ENCODE data around the gene WDR64.

DNA sequence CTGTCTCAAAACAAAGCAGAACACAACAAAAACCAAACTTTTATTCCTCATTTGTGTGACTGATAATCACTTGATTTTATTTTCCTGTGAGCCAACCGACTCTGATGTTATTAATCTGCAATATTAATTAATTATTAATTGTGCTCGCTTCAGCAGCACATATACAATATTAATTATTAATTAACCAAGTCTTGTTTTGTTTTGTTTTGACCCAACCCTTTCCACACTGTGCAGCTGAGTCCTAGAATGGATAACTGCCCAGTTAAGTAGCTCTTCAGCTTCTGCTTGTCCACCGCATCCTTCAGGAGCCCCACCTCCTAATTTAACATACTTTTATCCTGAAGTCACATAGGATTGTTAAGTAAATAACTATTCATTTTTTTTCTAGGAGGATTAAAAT, 148.6 kb downstream of the WDR64 start:
- TF ChIP-seq, protein P1, sequence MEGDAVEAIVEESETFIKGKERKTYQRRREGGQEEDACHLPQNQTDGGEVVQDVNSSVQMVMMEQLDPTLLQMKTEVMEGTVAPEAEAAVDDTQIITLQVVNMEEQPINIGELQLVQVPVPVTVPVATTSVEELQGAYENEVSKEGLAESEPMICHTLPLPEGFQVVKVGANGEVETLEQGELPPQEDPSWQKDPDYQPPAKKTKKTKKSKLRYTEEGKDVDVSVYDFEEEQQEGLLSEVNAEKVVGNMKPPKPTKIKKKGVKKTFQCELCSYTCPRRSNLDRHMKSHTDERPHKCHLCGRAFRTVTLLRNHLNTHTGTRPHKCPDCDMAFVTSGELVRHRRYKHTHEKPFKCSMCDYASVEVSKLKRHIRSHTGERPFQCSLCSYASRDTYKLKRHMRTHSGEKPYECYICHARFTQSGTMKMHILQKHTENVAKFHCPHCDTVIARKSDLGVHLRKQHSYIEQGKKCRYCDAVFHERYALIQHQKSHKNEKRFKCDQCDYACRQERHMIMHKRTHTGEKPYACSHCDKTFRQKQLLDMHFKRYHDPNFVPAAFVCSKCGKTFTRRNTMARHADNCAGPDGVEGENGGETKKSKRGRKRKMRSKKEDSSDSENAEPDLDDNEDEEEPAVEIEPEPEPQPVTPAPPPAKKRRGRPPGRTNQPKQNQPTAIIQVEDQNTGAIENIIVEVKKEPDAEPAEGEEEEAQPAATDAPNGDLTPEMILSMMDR (conservative IDR thresholded peaks at IDR 0.05; ENCODE audit: low read depth in 2 of 2), result no peak
- no peak for TF ChIP-seq EZH2phosphoT487 (IDR thresholded peaks at IDR 0.05; ENCODE audit: unreplicated experiment)
- no peak for TF ChIP-seq ZNF331 (CRISPR knock-in tag; IDR thresholded peaks at IDR 0.05; ENCODE audit: low read depth)
- no peak for TF ChIP-seq STAT1 (IDR thresholded peaks at IDR 0.05; ENCODE audit: unreplicated experiment)
